GM20000 (cell line): ENCODE results near the gene YTHDF1.
A peak's percentile ranks its signal among the peaks of the same experiment; 100 is the strongest.

Source experiments
- DNase-seq: peaks from one replicate; pipeline ENCODE4 v3.0.0; 2012; ENCODE audit warnings: low spot score
- TF ChIP-seq, protein P1 (sequence below): IDR thresholded peaks from 2 replicates; pipeline ENCODE4 v1.5.1; 2012; ENCODE audit warnings: mild to moderate bottlenecking, control low read depth; ENCODE audit errors: extremely low read depth, missing control alignments

YTHDF1 gene

DNA sequence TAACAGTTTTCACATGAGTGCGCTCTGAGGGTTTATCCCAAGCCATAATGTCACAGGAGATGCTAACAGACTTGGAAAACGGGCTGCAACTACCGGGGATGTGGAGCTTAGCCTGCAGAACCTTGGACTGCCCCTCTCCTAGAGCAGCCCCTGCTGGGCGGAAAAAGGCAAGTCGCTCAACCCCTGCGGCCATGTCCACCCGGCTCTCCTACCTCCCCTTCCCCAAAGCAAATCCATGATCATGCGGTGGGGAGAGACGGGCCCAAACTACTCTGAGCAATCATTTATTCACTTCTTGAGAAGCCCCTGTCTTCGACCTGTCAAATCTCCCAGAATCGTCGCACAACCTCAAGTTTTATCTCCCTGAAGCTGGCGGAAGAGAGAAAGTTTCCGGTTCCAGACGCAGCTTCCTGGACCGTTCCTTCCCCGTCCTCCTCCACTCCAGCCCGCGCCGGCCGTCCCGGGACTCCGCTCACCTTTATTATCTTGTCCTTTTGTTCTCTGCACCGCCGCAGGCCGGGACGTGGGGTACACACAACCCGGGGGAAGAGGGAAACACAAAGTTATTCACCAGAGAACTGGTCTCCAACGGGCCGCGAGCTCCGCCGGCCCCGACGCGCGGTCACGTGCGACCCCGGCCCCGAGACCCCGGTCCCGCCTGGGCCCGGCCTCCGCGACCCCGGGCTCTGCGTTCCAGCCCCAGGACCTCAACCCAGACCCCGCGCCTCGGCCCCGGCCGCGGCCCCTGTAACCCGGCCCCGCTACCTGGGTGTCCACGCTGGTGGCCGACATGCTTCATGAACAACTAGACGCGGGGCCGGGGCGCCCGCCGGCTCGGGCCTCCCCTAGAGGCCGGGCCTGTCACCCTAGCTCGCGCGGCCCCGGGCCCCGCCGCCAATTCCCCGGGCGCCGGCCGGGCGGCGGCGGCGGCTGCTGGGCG is 560 bp downstream of the YTHDF1 start:
- TF ChIP-seq, protein P1, sequence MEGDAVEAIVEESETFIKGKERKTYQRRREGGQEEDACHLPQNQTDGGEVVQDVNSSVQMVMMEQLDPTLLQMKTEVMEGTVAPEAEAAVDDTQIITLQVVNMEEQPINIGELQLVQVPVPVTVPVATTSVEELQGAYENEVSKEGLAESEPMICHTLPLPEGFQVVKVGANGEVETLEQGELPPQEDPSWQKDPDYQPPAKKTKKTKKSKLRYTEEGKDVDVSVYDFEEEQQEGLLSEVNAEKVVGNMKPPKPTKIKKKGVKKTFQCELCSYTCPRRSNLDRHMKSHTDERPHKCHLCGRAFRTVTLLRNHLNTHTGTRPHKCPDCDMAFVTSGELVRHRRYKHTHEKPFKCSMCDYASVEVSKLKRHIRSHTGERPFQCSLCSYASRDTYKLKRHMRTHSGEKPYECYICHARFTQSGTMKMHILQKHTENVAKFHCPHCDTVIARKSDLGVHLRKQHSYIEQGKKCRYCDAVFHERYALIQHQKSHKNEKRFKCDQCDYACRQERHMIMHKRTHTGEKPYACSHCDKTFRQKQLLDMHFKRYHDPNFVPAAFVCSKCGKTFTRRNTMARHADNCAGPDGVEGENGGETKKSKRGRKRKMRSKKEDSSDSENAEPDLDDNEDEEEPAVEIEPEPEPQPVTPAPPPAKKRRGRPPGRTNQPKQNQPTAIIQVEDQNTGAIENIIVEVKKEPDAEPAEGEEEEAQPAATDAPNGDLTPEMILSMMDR: peak; percentile 18
- peak; percentile 71 for DNase-seq

DNA sequence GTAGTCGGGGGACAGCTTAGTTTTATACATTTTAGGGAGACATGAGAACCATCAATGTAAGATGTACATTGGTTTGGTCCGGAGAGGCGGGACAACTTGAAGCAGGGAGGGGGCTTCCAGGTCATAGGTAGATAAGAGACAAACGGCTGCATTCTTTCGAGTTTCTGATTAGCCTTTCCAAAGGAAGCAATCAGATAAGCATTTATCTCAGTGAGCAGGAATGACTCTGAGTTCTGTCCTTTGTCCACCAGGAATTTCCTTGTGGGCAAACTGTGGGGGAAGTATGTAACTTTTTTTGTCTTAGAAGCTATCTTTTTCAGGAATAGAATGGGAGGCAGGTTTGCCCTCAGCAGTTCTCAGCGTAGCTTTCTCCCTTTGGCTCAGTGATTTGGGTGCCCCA is 1.4 kb downstream of the YTHDF1 start:
- TF ChIP-seq, protein P1: no peak
- no peak for DNase-seq

DNA sequence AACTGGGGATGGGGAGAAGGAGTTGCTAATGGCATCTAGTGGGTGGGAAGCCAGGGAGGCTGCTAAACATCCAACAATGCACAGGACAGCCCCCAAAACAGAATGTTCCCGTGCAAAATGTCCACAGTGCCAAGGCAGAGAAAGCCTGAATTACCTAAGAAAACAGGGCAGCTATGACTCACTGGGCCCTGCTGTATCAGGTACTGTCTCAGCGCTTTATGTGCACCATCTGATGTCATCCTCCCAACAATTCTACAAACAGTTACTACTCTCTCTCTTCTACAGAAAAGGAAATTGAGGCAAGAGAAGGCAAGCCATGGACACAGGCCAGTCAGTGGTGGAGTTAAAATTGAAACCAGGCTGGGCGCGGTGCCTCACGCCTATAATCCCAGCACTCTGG is 3.1 kb downstream of the YTHDF1 start:
- TF ChIP-seq, protein P1: no peak
- DNase-seq: no peak

DNA sequence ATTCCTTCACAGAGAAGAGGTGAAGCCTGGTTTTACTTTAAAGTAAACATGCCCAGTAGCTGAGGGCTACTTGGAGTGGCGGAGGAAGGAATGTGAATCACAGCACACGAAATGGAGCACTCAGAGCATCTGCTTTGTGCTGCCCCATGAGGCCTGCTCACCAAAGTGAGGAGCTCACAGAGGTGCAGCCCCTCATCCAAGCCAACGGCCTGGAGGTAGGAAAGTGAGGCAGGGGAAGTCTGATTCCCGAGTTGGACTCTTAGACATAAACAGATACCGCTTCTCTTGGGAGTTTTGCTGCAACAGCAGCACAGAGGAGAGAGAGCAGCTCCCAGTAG is 3.6 kb downstream of the YTHDF1 start:
- TF ChIP-seq, protein P1: no peak
- no peak for DNase-seq

DNA sequence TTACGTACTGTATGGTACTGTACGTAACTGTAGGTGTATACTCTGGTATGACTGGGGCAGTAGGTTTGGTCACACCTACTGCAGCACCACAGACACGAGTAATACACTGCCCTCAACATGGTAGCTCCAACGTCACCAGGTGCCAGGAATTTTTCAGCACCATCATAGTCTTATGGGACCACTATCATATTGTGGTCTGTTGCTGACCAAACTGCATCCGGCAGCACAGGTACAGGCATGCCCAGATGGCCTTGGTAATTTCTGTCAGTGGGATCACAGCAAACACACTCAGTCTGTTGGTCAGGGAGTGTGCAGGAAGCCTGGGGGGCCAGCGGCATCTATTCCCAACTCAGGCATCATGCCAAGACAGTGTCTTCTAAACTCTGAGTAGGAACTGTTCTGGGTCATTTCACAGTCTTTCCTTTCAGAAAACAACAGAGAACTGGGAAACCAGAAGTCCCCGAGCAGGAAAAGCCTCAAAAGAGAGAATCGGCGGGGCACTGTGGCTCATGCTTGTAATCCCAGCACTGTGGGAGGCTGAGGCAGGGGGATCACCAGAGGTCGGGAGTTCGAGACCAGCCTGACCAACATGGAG is 5.8 kb downstream of the YTHDF1 start:
- TF ChIP-seq, protein P1: no peak
- DNase-seq: no peak

DNA sequence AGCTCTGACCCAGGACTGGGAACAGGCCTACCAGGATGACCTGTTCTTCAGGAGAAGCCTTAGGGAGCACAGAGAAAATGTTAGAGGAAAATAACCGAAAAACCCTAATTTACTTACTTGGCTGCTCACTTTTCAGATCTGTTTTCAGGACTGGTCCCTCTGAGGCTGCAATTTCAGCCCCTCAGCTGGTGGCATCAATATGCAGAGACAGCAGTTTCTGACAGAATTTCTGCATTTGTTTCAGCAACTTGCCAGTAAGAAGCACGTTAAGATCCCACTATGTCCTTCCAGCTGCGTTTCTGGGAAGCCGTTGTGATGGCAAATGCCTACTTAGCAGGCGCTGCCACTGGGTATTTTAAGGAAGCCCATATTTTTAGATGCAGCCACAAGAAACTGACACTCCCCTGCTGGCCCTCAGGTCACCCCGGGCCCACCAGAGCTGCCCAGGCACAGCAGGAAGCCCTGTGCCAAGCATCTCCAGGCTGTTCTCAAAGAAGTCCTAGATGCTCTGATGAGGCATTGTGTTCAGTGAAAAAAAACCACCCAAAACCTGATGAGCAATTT is 7.5 kb downstream of the YTHDF1 start:
- TF ChIP-seq, protein P1: no peak
- DNase-seq: no peak

DNA sequence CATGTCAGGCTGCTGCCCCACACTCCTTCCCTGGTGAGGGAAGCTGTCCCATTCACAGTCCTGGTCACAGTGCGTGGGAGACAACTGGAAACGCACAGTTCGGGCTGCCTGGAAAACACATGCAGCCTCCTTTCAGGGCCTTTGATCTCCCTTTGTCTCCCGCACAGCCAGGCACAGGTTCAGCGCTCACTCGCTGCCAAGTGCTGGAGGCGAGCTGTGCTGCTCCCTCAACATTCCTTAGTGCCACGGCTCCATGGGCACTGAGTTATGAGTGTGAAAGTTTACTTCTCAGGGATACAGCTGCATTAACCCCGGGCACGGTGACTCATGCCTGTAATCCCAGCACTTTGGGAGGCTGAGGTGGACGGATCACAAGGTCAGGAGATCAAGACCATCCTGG is 9.1 kb downstream of the YTHDF1 start:
- no peak for DNase-seq
- TF ChIP-seq, protein P1: no peak
